ENCODE results near the gene CHD2.

Gene CHD2

DNA sequence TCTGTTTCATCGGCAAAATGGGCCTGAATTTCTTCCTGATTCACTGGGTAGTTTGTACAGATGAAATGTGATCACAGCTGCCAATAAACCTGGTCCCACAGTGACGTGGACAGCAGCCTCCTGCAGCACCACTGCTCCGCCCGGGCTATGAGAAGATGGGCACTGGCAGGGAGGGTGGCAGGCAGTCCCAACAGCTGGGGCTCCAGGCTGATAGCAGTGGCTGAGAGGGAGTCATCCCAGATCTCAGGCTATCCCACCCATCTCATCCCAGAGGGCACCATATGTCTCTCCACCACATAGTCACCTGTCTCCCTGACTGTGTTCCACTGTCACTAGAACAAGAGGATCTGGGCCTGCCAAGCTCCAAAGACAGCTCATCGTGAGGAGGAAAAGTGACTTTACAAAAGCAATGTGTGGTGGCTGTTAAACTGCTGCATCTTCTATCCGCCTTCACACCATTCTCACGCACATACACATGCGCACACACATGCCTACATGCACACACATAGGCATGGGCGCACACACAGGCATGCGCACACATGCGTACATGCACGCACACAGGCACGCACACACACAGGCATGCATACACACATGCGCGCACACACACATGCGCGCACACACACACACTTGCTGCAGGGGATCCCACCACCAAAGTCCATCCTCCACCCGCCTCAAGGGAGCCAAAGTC is 142.7 kb downstream of the CHD2 start:
- no peaks in the 10 kb centered on the region for H3K27me3 ChIP-seq (ENCODE audit: insufficient read depth, low read length, poor library complexity)
- H3K36me3 ChIP-seq (ENCODE audit: insufficient read depth, low read length): peaks cover 45% of the 10 kb centered on the region
- H3K27ac ChIP-seq (ENCODE audit: low read length): no peak overlapping the region
- H4K20me1 ChIP-seq (ENCODE audit: insufficient read depth, low read length): no peaks in the 10 kb centered on the region
- H3K9me3 ChIP-seq (ENCODE audit: insufficient read depth, low read length, severe bottlenecking): peaks cover 3% of the 10 kb centered on the region
- ATAC-seq (ENCODE audit: insufficient read depth, low read depth) (no peak), DNase-seq (no peak)
- TF ChIP-seq, protein P1, sequence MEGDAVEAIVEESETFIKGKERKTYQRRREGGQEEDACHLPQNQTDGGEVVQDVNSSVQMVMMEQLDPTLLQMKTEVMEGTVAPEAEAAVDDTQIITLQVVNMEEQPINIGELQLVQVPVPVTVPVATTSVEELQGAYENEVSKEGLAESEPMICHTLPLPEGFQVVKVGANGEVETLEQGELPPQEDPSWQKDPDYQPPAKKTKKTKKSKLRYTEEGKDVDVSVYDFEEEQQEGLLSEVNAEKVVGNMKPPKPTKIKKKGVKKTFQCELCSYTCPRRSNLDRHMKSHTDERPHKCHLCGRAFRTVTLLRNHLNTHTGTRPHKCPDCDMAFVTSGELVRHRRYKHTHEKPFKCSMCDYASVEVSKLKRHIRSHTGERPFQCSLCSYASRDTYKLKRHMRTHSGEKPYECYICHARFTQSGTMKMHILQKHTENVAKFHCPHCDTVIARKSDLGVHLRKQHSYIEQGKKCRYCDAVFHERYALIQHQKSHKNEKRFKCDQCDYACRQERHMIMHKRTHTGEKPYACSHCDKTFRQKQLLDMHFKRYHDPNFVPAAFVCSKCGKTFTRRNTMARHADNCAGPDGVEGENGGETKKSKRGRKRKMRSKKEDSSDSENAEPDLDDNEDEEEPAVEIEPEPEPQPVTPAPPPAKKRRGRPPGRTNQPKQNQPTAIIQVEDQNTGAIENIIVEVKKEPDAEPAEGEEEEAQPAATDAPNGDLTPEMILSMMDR (IDR thresholded peaks at IDR 0.05; ENCODE audit: borderline replicate concordance, extremely low read depth, low read length, poor library complexity, severe bottlenecking): no peak
- TF ChIP-seq EZH2 (IDR thresholded peaks at IDR 0.05; ENCODE audit: borderline replicate concordance, low read depth, low read length, severe bottlenecking): no peak
- no peaks in the 10 kb centered on the region for H3K79me2 ChIP-seq (ENCODE audit: insufficient read depth, low read length)
- peaks cover 11% of the 10 kb centered on the region for H3K4me1 ChIP-seq (ENCODE audit: insufficient read depth, low read length)
- no peak overlapping the region for H3K9ac ChIP-seq (ENCODE audit: low read depth, low read length)
- no peak overlapping the region for H3K4me2 ChIP-seq (ENCODE audit: insufficient read depth, low read length)
- no peak overlapping the region for H3K4me3 ChIP-seq (ENCODE audit: low read depth in 1 of 2, low read length in 2 of 2)
- no peak overlapping the region for H2AFZ ChIP-seq (ENCODE audit: low read depth, low read length)

DNA sequence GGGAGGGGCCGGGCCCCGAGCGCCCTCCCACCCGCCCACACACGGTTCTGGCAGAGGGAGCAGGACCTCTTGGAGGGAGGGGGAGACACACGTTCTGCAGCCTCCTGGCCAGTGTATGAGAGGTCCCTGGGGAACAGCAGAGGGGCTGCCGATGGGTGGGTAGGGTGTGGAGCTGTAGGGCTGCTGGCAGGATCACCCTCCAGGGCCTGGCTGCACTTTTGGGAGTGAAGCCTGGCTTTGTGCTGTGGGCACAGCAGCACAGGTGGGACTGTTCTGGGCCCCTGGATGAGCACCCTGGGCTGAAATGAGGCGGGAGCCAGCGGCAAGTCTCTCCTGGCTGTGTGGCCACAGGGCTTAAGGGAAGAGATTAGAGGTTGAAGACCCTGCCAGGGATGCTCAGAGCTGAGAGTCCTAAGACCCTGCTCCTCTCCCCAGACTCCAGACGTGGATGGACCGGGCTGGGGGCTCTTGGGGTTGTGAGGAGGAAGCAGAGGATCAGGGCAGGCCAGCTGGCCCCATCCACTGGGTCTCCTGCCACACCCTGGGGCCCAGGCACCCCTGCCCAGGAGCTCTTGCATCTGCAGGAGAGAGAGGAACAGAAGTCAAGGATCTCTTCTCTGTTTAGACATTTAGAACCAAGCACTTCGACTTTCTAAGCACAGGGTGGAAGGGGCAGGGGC is 143.6 kb downstream of the CHD2 start:
- Histone ChIP-seq H4K20me1 (ENCODE audit: insufficient read depth, low read length) (no peaks in the 10 kb centered on the region), H3K27ac (ENCODE audit: low read length) (no peak overlapping the region), H3K4me1 (ENCODE audit: insufficient read depth, low read length) (peaks cover 17% of the 10 kb centered on the region), H3K79me2 (ENCODE audit: insufficient read depth, low read length) (no peaks in the 10 kb centered on the region), H3K9me3 (ENCODE audit: insufficient read depth, low read length, severe bottlenecking) (peaks cover 3% of the 10 kb centered on the region), H3K4me3 (ENCODE audit: low read depth in 1 of 2, low read length in 2 of 2) (no peak overlapping the region), H3K9ac (ENCODE audit: low read depth, low read length) (no peak overlapping the region), H3K4me2 (ENCODE audit: insufficient read depth, low read length) (no peak overlapping the region), H3K27me3 (ENCODE audit: insufficient read depth, low read length, poor library complexity) (no peaks in the 10 kb centered on the region), H2AFZ (ENCODE audit: low read depth, low read length) (no peak overlapping the region), H3K36me3 (ENCODE audit: insufficient read depth, low read length) (peaks cover 52% of the 10 kb centered on the region)
- TF ChIP-seq, protein P1 (IDR thresholded peaks at IDR 0.05; ENCODE audit: borderline replicate concordance, extremely low read depth, low read length, poor library complexity, severe bottlenecking): no peak
- TF ChIP-seq EZH2 (IDR thresholded peaks at IDR 0.05; ENCODE audit: borderline replicate concordance, low read depth, low read length, severe bottlenecking): no peak
- DNase-seq: no peak
- ATAC-seq (ENCODE audit: insufficient read depth, low read depth): no peak

DNA sequence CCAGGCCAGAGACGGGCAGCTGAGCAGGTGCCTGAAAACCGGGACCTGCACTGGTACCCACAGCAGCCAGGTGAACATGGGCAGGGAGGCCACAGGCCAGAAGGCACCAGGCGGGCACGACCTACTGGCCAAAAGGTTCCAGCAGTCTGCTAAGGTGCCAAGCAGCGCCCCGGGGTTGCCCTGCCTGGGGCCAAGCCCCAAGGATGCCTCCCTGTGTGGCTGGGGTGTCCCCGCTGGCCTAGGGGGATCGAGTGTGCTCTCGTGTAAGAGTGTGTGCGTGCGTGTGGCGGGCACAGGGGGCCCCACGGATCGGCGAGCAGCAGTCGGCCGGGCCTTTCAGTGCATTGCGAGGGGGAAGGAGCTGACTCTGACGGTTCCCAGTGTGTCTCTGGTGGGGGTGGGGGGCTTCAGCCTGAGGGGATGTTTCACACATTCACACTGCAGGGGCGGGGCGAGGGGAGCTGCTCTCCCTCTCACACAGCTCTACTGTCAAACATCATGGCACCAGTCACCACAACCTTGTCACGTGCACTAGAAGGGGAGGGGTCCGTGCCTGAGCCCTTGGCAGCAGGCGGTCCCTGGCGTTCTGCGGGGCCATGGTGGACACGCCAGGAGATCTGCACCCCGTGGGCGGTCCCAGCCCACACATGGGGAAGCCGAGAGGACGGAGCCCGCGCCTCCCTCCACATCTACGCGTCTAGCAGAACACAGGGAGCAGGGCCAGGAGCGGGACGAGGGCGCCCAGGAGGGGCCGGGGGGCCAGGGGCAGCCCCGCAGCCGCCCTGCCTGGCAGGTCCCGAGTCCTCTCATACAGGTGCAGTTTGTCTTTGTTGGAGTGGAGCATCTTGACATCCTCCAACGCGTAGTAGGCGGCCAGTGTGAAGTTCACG is 144.4 kb downstream of the CHD2 start:
- no peaks in the 10 kb centered on the region for H3K79me2 ChIP-seq (ENCODE audit: insufficient read depth, low read length)
- H3K4me1 ChIP-seq (ENCODE audit: insufficient read depth, low read length): peaks cover 17% of the 10 kb centered on the region
- no peak overlapping the region for H3K27ac ChIP-seq (ENCODE audit: low read length)
- TF ChIP-seq, protein P1 (IDR thresholded peaks at IDR 0.05; ENCODE audit: borderline replicate concordance, extremely low read depth, low read length, poor library complexity, severe bottlenecking): no peak
- TF ChIP-seq EZH2 (IDR thresholded peaks at IDR 0.05; ENCODE audit: borderline replicate concordance, low read depth, low read length, severe bottlenecking): no peak
- peaks cover 58% of the 10 kb centered on the region for H3K36me3 ChIP-seq (ENCODE audit: insufficient read depth, low read length)
- H4K20me1 ChIP-seq (ENCODE audit: insufficient read depth, low read length): no peaks in the 10 kb centered on the region
- H3K27me3 ChIP-seq (ENCODE audit: insufficient read depth, low read length, poor library complexity): no peaks in the 10 kb centered on the region
- no peak overlapping the region for H3K4me3 ChIP-seq (ENCODE audit: low read depth in 1 of 2, low read length in 2 of 2)
- no peak overlapping the region for H3K9ac ChIP-seq (ENCODE audit: low read depth, low read length)
- H3K4me2 ChIP-seq (ENCODE audit: insufficient read depth, low read length): no peak overlapping the region
- H2AFZ ChIP-seq (ENCODE audit: low read depth, low read length): no peak overlapping the region
- DNase-seq (no peak), ATAC-seq (ENCODE audit: insufficient read depth, low read depth) (no peak)
- H3K9me3 ChIP-seq (ENCODE audit: insufficient read depth, low read length, severe bottlenecking): peaks cover 3% of the 10 kb centered on the region
